Measurements from ENCODE around the gene NTM. TPM values are rescaled to one million over a fixed set of nuclear protein-coding genes. Genes with fewer than 3 reads are reported as not detected.

The NTM gene
- total RNA-seq, 4 donors from 2014 or later, result 0.78 to 1.1 (median 0.88) TPM; not detected in 1

DNA sequence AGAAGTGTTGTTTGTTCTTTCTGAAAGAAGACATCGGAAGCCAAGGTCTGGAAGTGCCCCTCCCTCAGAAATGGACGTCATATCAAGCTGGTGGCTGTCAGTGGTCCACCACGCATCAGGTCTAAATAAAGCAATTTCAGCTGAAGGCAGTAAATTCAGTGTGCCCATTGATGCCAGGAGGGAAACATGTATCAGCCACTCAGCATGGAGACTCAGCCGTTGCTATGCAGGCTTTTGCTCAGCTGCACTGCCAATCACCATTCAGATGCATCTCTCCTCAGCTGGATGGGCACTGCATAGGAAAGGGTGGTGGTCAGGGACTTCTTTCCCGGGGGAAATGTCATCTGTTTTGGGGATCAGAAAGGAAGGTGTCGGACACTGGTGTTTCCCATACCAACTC lies 878.2 kb downstream of the NTM start:
- Histone ChIP-seq H3K4me1 (no peaks in the 10 kb centered on the region), H3K36me3 (no peaks in the 10 kb centered on the region), H3K27ac (no peak overlapping the region), H3K9me3 (no peaks in the 10 kb centered on the region), H3K27me3 (no peaks in the 10 kb centered on the region), H3K4me3 (replicated peaks in 1 of 3) (no peak overlapping the region)
- DNase-seq, result no peak
- TF ChIP-seq, protein P1, sequence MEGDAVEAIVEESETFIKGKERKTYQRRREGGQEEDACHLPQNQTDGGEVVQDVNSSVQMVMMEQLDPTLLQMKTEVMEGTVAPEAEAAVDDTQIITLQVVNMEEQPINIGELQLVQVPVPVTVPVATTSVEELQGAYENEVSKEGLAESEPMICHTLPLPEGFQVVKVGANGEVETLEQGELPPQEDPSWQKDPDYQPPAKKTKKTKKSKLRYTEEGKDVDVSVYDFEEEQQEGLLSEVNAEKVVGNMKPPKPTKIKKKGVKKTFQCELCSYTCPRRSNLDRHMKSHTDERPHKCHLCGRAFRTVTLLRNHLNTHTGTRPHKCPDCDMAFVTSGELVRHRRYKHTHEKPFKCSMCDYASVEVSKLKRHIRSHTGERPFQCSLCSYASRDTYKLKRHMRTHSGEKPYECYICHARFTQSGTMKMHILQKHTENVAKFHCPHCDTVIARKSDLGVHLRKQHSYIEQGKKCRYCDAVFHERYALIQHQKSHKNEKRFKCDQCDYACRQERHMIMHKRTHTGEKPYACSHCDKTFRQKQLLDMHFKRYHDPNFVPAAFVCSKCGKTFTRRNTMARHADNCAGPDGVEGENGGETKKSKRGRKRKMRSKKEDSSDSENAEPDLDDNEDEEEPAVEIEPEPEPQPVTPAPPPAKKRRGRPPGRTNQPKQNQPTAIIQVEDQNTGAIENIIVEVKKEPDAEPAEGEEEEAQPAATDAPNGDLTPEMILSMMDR (IDR thresholded peaks at IDR 0.05), result no peak
- TF ChIP-seq POLR2A (IDR thresholded peaks at IDR 0.05), result no peak
- 82% methylated on average over 6 of the region's 6 CpGs for WGBS, 2 donors
- intact Hi-C loops (cut with DNase I), result no loop called here

- Histone ChIP-seq H3K4me1 (no peaks in the 10 kb centered on the region), H3K9me3 (no peaks in the 10 kb centered on the region), H3K27ac (no peak overlapping the region), H3K36me3 (no peaks in the 10 kb centered on the region), H3K4me3 (replicated peaks in 1 of 3) (no peak overlapping the region), H3K27me3 (no peaks in the 10 kb centered on the region)
- intact Hi-C loops (cut with DNase I), result no loop called here
- DNase-seq, result no peak
- TF ChIP-seq POLR2A (IDR thresholded peaks at IDR 0.05), result no peak
- TF ChIP-seq, protein P1 (IDR thresholded peaks at IDR 0.05), result no peak
- WGBS, 2 donors, result 67 to 81% methylated on average over 5 of the region's 5 CpGs
Measured at GRCh38 chr11:132249256-132249655, 878.8 kb downstream of the NTM start.

- H3K4me1 ChIP-seq, result no peaks in the 10 kb centered on the region
- no peak overlapping the region for H3K27ac ChIP-seq
- no peak overlapping the region for H3K4me3 ChIP-seq (replicated peaks in 1 of 3)
- intact Hi-C loops (cut with DNase I), result no loop called here
- WGBS, 2 donors, result 89 to 94% methylated on average over 1 of the region's 1 CpG
- no peaks in the 10 kb centered on the region for H3K27me3 ChIP-seq
- DNase-seq, result no peak
- TF ChIP-seq, protein P1 (IDR thresholded peaks at IDR 0.05), result no peak
- no peak for TF ChIP-seq POLR2A (IDR thresholded peaks at IDR 0.05)
- H3K9me3 ChIP-seq, result no peaks in the 10 kb centered on the region
- no peaks in the 10 kb centered on the region for H3K36me3 ChIP-seq
Measured at GRCh38 chr11:132251061-132251460, 880.6 kb downstream of the NTM start.

DNA sequence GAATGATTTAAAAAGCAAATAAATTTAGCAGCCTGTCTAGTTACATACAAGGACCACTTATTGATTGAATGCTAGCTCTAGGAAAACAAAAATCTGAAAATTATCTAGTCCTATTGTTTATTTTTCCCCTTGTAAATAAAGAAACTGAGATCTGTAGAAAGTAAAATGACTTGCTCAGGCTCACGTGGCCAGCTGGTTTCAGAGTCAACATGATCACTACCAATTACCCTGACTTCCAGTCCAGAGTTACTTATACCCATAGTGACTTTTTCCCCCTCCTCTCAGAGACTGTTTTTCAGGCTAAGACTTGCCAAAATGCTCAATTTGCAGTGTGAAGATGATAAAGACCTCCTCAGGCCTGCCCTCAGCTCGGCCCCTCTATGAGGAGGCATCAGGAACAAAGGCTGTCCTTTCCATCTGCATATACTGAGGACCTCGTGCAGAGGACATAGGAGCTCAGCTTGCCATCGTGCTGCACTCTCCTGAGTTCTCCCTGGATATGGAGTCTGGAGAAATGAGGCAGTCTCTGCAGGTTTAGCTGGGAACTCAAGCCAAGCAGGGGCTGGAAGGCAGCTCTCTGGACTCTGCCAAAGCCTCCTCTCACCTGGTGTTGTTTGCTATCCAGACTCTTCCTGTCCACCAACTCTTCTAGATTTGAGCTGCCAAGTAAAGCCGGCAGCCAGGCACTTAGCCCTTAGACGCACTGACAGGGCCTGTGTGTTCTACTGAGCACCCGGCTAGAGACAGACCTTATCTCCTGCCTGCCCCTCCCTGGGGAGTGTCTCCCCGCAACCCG lies 883.3 kb downstream of the NTM start:
- H3K4me3 ChIP-seq (replicated peaks in 1 of 3), result no peak overlapping the region
- no peaks in the 10 kb centered on the region for H3K27me3 ChIP-seq
- 81 to 85% methylated on average over 9 of the region's 9 CpGs for WGBS, 2 donors
- DNase-seq, result no peak
- no peaks in the 10 kb centered on the region for H3K4me1 ChIP-seq
- H3K27ac ChIP-seq, result no peak overlapping the region
- no peaks in the 10 kb centered on the region for H3K9me3 ChIP-seq
- intact Hi-C loops (cut with DNase I), result no loop called here
- TF ChIP-seq, protein P1 (IDR thresholded peaks at IDR 0.05), result no peak
- no peak for TF ChIP-seq POLR2A (IDR thresholded peaks at IDR 0.05)
- H3K36me3 ChIP-seq, result no peaks in the 10 kb centered on the region

DNA sequence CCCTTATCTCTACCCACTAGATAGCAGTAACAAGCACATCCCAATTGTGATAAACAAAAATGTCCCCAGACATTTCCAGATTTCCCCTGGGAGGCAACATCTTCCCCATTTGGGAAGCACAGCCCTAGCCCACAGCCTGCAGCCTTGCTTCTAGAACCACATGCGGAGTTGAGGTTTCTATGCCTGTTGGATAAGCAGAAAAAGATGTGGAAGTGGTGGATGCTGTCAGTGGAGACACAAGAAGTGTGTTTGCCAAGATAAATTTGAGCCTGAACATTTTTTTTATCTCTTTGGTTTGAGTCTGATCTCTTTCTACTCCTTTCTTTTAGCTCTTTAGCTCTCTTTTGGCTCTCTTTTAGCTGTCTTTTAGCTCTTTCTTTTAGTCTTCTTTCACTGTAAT lies 884.5 kb downstream of the NTM start:
- Histone ChIP-seq H3K27me3 (no peaks in the 10 kb centered on the region), H3K4me3 (replicated peaks in 1 of 3) (no peak overlapping the region)
- intact Hi-C loops (cut with DNase I), result no loop called here

More for the DNA sequence above, 884.5 kb downstream of the NTM start:
- WGBS, 2 donors, result 84 to 89% methylated on average over 1 of the region's 1 CpG
- DNase-seq, result no peak
- TF ChIP-seq, protein P1 (IDR thresholded peaks at IDR 0.05), result no peak
- no peak for TF ChIP-seq POLR2A (IDR thresholded peaks at IDR 0.05)
- no peaks in the 10 kb centered on the region for H3K4me1 ChIP-seq
- no peaks in the 10 kb centered on the region for H3K36me3 ChIP-seq
- H3K9me3 ChIP-seq, result no peaks in the 10 kb centered on the region
- H3K27ac ChIP-seq, result no peak overlapping the region
